ENCODE data around the gene CAMTA1. TPM values are rescaled to one million over a fixed set of nuclear protein-coding genes. Genes with fewer than 3 reads are reported as not detected.

CAMTA1 gene
- total RNA-seq, 1 experiment from 2014 or later = 85.2 TPM

GRCh38 chr1:7171168-7171567 lies 385.9 kb downstream of the CAMTA1 start:
- CTCF ChIA-PET = no interaction called here
- DNase-seq (ENCODE audit: low spot score) = no peak
- Histone ChIP-seq H3K4me3 (ENCODE audit: low read depth, low read length, poor library complexity, severe bottlenecking) (no peak overlapping the region), H3K9me3 (ENCODE audit: low read depth, low read length, poor library complexity, severe bottlenecking) (no peaks in the 10 kb centered on the region), H3K4me1 (ENCODE audit: insufficient read depth, low read length, poor library complexity, severe bottlenecking) (no peaks in the 10 kb centered on the region), H3K27ac (ENCODE audit: low read depth, low read length, poor library complexity, severe bottlenecking) (no peak overlapping the region), H3K27me3 (replicated peaks; ENCODE audit: insufficient read depth, low read depth, low read length, poor library complexity) (peaks cover 22% of the 10 kb centered on the region), H3K36me3 (ENCODE audit: insufficient read depth, low read length, poor library complexity, severe bottlenecking) (no peaks in the 10 kb centered on the region)
- BruUV-seq (replicated peaks) = no TSS peak
- POLR2A ChIA-PET (ENCODE audit: low non-redundant PET) = no interaction called here
- intact Hi-C loops (cut with micrococcal nuclease; ENCODE audit: unreplicated experiment) = loop anchor here (10.0 kb wide), 1 partner anchor 56 kb away; no protein-coding TSS in a partner anchor
- no peak for TF ChIP-seq CTCF (conservative IDR thresholded peaks at IDR 0.05; ENCODE audit: low read depth, low read length)
- no peak for TF ChIP-seq EZH2 (IDR thresholded peaks at IDR 0.05; ENCODE audit: borderline replicate concordance, low read depth, low read length, poor library complexity, severe bottlenecking)

- Histone ChIP-seq H3K27ac (ENCODE audit: low read depth, low read length, poor library complexity, severe bottlenecking) (no peak overlapping the region), H3K36me3 (ENCODE audit: insufficient read depth, low read length, poor library complexity, severe bottlenecking) (no peaks in the 10 kb centered on the region), H3K4me1 (ENCODE audit: insufficient read depth, low read length, poor library complexity, severe bottlenecking) (no peaks in the 10 kb centered on the region), H3K27me3 (replicated peaks; ENCODE audit: insufficient read depth, low read depth, low read length, poor library complexity) (peaks cover 22% of the 10 kb centered on the region), H3K4me3 (ENCODE audit: low read depth, low read length, poor library complexity, severe bottlenecking) (no peak overlapping the region), H3K9me3 (ENCODE audit: low read depth, low read length, poor library complexity, severe bottlenecking) (no peaks in the 10 kb centered on the region)
- TF ChIP-seq CTCF (conservative IDR thresholded peaks at IDR 0.05; ENCODE audit: low read depth, low read length) (no peak), EZH2 (IDR thresholded peaks at IDR 0.05; ENCODE audit: borderline replicate concordance, low read depth, low read length, poor library complexity, severe bottlenecking) (no peak)
- DNase-seq (ENCODE audit: low spot score) = no peak
- intact Hi-C loops (cut with micrococcal nuclease; ENCODE audit: unreplicated experiment) = loop anchor here (10.0 kb wide), 1 partner anchor 57 kb away; no protein-coding TSS in a partner anchor
- ChIA-PET POLR2A (ENCODE audit: low non-redundant PET) (no interaction called here), CTCF (no interaction called here)
- BruUV-seq (replicated peaks) = no TSS peak
Observed at GRCh38 chr1:7171574-7171973, 386.3 kb downstream of the CAMTA1 start.

GRCh38 chr1:7172804-7173203 lies 387.6 kb downstream of the CAMTA1 start:
- Histone ChIP-seq H3K9me3 (ENCODE audit: low read depth, low read length, poor library complexity, severe bottlenecking) (no peaks in the 10 kb centered on the region), H3K36me3 (ENCODE audit: insufficient read depth, low read length, poor library complexity, severe bottlenecking) (no peaks in the 10 kb centered on the region), H3K27me3 (replicated peaks; ENCODE audit: insufficient read depth, low read depth, low read length, poor library complexity) (peaks cover 22% of the 10 kb centered on the region), H3K4me1 (ENCODE audit: insufficient read depth, low read length, poor library complexity, severe bottlenecking) (no peaks in the 10 kb centered on the region), H3K4me3 (ENCODE audit: low read depth, low read length, poor library complexity, severe bottlenecking) (no peak overlapping the region), H3K27ac (ENCODE audit: low read depth, low read length, poor library complexity, severe bottlenecking) (no peak overlapping the region)
- CTCF ChIA-PET = no interaction called here
- intact Hi-C loops (cut with micrococcal nuclease; ENCODE audit: unreplicated experiment) = loop anchor here (10.0 kb wide), 1 partner anchor 58 kb away; no protein-coding TSS in a partner anchor
- TF ChIP-seq CTCF (conservative IDR thresholded peaks at IDR 0.05; ENCODE audit: low read depth, low read length) = no peak
- no peak for TF ChIP-seq EZH2 (IDR thresholded peaks at IDR 0.05; ENCODE audit: borderline replicate concordance, low read depth, low read length, poor library complexity, severe bottlenecking)
- no peak for DNase-seq (ENCODE audit: low spot score)
- POLR2A ChIA-PET (ENCODE audit: low non-redundant PET) = interaction anchor here (0.5 kb wide), 1 partner anchor 559 kb away, joined by 4 read pairs; the partner anchor contains the start of gene PHF13
- BruUV-seq (replicated peaks) = no TSS peak

Measured in A673 (cell line).